Stromal cell of bone marrow (primary cell): ENCODE data around the gene OR8H2.
"Not testable (repeated sequence)": the region's sequence is repeated elsewhere in the genome, so short reads cannot be mapped to it uniquely, and the experiment has no call there.

Source experiments
- DNase-seq: peaks from one replicate; pipeline ENCODE4 v3.0.0-alpha.2; 2012; ENCODE audit warnings: low read depth

OR8H2 gene, protein sequence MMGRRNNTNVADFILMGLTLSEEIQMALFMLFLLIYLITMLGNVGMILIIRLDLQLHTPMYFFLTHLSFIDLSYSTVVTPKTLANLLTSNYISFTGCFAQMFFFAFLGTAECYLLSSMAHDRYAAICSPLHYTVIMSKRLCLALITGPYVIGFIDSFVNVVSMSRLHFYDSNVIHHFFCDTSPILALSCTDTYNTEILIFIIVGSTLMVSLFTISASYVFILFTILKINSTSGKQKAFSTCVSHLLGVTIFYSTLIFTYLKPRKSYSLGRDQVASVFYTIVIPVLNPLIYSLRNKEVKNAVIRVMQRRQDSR

DNA sequence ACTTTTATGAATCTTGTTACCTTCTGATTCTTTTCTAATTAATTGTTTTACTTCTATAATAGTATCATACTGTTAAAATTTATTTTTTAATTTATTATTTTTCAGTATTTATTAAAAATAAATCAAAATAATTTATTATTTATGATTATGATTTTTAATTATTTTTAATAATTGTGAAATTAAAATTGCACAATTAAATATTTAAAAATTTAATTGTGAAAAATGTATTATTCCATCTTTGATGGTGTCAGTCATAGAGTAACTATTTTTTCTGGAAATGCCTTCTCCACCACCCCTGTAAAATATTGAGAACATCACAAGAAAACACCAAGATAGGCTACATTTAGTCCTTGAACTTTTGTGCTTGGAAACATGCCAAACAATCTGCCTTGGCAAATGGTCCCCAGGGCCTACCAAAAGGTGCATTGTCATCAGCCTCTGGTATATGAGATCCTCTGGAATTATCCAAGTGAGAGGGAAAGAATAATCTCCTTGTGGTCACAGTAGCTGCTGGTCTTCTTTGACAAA, at the start of gene OR8H2:
Gene OR8H2, plus strand, starts transcription at position 478 of the 528 bp plus-strand sequence. CDS start 1,356 bp downstream, outside the sequence.
- DNase-seq = no peak

DNA sequence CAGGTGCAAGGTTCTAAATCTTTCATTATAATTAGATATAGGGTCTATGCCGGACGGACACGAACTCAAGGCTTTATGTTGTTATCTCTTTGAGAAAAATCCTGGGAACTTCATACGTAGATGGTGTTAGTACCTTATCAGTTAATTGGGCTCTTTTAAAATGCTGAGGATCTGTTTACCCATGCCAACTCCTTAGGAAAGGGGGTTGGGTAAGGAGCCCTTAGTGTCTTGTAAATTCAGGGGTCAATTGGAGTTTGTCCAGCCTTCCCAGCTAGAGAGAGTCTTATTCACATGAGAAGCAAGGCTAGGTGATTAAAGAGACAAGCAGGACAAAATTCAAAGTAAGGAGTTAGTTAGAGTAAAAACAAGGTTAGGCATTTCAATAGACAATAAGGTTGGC, 47.1 kb upstream of the OR8H2 start:
- not testable (repeated sequence) for DNase-seq

DNA sequence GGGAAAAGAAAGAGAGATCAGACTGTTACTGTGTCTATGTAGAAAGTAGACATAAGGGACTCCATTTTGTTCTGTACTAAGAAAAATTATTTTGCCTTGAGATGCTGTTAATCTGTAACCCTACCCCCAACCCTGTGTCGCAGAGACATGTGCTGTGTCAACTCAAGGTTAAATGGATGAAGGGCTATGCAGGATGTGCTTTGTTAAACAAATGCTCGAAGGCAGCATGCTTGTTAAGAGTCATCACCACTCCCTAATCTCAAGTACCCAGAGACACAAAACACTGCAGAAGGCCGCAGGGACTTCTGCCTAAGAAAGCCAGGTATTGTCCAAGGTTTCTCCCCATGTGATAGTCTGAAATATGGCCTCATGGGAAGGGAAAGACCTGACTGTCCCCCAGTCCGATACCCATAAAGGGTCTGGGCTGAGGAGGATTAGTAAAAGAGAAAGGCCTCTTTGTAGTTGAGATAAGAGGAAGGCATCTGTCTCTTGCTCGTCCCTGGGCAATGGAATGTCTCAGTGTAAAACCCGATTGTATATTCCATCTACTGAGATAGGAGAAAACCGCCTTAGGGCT, 45.7 kb upstream of the OR8H2 start:
- not testable (repeated sequence) for DNase-seq

DNA sequence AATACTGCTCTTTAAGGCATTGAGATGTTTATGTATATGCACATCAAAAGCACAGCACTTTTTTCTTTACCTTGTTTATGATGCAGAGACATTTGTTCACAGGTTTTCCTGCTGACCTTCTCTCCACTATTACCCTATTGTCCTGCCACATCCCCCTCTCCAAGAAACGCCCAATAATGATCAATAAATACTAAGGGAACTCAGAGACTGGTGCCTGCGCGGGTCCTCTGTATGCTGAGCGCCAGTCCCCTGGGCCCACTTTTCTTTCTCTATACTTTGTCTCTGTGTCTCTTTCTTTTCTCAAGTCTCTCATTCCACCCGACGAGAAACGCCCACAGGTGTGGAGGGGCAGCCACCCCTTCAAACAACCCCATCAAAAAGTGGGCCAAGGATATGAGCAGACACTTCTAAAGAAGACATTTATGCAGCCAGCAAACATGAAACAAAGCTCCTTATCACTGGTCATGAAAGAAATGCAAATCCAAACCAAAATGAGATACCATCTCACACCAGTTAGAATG, 45.2 kb upstream of the OR8H2 start:
- not testable (repeated sequence) for DNase-seq

DNA sequence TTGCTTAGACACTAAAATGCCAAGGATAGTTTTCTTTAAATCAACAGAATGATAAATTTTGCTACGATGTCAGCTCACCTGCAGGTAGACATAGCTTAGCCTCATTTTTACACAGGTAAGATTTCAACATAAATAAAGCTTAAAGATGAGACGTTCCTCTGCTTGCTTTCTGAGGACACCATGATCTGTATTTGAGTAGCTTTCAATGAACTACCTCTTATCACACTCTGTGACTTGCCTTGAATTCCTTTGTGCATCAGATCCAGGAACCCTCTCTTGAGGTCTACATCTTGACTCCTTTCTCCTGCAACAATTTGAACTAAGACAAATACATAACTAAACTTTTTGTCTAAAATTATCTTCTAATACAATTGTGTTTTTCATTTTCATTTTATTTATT, 36.5 kb upstream of the OR8H2 start:
- DNase-seq = no peak

DNA sequence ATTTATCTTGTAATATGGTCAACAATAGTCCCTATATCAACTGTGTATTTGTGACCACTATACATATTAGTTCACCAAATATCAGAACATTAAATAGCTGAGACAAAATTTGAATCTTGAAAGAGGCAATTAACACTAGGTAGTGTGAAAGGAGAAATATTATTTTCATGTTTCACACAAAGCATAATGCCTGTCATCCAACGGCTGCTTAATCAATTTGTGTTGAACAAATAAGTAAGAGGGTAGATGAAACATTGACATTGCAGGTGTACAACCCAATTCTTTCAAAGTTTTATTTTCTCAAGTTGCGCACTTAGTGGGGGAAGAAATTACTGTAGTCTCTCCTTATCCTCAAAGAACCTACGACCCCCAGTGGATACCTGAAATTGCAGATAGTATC, 13.8 kb upstream of the OR8H2 start:
- no peak for DNase-seq

DNA sequence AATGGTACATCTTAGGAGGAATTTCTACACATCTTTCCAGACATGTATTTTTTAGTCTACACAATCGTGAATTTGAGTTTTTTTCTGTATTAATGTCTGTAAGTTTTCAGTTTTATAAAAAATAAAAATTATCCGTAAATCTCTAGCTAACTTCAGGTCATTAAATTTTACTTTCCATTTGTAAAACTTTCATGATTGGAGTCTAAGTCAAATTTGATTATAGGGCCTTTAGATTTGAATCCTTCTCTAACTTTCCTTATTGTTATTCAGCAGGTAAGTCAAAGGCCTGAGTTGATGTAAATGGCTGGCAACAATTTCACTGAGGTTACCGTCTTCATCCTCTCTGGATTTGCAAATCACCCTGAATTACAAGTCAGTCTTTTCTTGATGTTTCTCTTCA, 10.5 kb upstream of the OR8H2 start, which contains the start of gene OR8I2:
Gene OR8I2, plus strand, starts transcription at position 301 of the 400 bp plus-strand sequence. Its CDS starts 0 bp downstream, at position 301.
- DNase-seq = no peak

DNA sequence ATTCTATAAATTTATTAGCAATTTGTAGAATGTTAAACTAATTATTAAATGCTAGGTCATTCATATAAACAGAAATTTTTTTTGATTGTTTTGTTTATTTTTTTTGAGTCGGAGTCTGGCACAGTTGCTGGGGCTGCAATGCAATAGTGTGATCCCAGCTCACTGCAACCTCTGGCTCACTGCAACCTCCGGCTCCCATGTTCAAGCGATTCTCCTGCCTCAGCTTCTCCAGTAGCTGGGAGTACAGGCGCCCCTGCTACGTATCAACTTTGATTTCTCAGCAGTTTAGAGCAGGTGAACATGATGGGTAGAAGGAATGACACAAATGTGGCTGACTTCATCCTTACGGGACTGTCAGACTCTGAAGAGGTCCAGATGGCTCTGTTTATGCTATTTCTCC, 18.6 kb downstream of the OR8H2 start, which contains the start of gene OR8H3:
Gene OR8H3, plus strand, starts transcription at position 301 of the 400 bp plus-strand sequence. Its CDS starts 0 bp downstream, at position 301.
- DNase-seq = no peak

DNA sequence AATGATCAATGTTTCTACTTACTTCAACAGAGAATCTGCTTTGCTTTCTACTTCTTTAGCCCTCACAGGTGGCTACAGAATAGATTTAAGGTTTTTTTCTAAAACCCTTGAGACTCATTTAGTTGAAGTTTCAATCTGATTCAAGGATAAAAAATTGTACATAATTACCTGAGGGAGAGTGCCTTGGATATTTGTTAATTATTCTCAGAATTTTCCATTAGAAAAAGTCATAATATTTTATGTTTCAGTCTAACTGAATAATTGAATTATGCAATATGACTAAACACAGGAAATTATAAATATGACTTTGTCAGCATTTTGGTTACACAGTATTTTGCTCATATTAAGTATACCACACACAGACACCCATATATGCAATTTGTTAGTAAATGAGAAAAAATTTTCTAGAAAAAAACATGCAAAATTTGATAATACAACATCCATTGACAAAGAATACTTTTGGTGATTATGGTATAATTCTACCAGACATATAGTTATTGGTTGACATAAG, 36.7 kb downstream of the OR8H2 start, which contains the start of gene OR8J3:
Gene OR8J3, minus strand, starts transcription at position 51 of the 511 bp plus-strand sequence. CDS start 2,483 bp downstream, outside the sequence.
- no peak for DNase-seq

DNA sequence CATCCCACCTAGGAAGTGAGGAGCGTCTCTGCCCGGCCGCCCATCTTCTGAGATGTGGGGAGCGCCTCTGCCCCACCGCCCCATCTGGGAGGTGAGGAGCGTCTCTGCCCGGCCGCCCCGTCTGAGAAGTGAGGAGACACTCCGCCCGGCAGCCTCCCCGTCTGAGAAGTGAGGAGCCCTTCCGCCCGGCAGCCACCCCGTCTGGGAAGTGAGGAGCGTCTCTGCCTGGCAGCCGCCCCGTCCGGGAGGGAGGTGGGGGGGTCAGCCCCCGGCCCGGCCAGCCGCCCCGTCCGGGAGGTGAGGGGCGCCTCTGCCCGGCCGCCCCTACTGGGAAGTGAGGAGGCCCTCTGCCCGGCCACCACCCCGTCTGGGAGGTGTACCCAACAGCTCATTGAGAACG, 40.2 kb downstream of the OR8H2 start:
- DNase-seq = not testable (repeated sequence)

DNA sequence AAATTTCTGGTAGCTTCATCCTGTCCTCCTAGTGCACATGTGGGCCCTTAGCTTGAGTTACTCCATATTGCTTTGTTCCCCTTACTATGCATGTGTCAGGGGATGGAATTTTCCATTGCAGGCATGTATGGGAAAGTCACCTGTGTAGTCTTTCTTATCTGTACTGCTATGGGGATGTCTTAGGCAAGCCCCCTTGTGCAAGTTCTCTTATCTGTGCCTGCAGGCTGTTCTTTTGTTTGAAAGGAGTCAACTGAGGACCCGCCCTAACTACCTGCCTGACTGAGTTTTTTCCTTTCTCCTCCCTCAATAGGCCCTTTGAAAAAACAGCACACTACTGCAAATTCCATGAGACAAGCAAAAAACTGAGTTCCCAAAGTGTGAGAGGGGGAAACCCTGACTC, 47.9 kb downstream of the OR8H2 start:
- no peak for DNase-seq

DNA sequence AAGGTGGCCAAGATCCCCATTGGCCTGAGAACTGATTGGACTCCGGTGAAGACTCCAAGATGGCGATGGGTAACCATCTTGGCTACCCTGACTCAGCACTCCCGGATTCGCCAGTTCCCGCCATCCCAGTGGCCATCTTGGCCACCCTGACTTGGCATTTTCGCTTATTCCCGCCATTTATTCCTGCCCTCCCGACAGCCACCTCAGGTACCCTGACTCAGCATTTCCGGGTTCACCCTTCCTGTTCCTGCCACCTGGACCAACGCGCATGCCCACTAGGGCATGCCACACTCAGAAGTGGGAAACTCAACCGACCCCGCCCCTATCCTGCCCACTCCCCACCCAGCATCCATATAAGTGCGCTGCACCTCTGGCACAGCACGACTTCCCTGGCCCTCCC, 48.8 kb downstream of the OR8H2 start:
- DNase-seq = no peak
